ENCODE results near the gene MT1M.

- TF ChIP-seq PBX3 (CRISPR knock-in tag; IDR thresholded peaks at IDR 0.05) (no peak), KLF8 (tag by site-specific recombination; IDR thresholded peaks at IDR 0.05) (no peak), ZNF19 (tag by site-specific recombination; IDR thresholded peaks at IDR 0.05; ENCODE audit: low read depth) (no peak), ZNF660 (tag by site-specific recombination; IDR thresholded peaks at IDR 0.05) (no peak), CTCF (tag by site-specific recombination; IDR thresholded peaks at IDR 0.05) (no peak), ZBTB11 (tag by site-specific recombination; conservative IDR thresholded peaks at IDR 0.05; ENCODE audit: low read depth) (no peak), ZNF37A (tag by site-specific recombination; IDR thresholded peaks at IDR 0.05) (no peak), ZNF394 (tag by site-specific recombination; IDR thresholded peaks at IDR 0.05; ENCODE audit: borderline replicate concordance) (no peak), ZNF175 (tag by site-specific recombination; IDR thresholded peaks at IDR 0.05) (no peak), PATZ1 (tag by site-specific recombination; IDR thresholded peaks at IDR 0.05) (no peak), ZBTB17 (tag by site-specific recombination; IDR thresholded peaks at IDR 0.05) (no peak), ZNF692 (tag by site-specific recombination; IDR thresholded peaks at IDR 0.05) (no peak)
Measured at GRCh38 chr16:56667581-56668571, 35.4 kb downstream of the MT1M start, which contains the start of gene MT1G.
